GM12873 (cell line): ENCODE results near the gene TEX10.

Experiments
- TF ChIP-seq, protein P1 (sequence below): IDR thresholded peaks from 2 replicates; pipeline ENCODE4 v1.5.1; 2012; ENCODE audit warnings: low read depth, mild to moderate bottlenecking, moderate library complexity, low read length, control low read depth; ENCODE audit not compliant: insufficient read depth; ENCODE audit errors: missing control alignments

The TEX10 gene

DNA sequence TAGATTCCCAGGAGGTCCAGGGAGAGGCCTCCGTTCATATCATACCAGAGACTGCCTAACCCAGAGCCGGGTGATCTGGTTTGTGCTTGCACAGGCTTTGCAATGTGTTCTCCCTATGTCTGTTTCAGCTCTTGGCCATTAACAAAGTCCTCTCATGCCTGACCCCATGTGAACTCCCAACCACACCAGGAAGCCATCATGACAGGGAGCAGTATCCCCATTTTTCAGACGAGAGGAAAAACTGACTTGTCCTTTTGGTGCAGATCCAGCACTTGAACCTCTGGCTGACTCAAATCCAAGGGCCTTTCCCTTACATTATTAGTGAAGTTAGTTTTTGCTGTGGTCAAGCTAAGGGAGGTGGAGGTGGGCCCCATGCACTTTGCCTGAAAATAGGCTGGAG, 58.4 kb downstream of the TEX10 start:
- TF ChIP-seq, protein P1, sequence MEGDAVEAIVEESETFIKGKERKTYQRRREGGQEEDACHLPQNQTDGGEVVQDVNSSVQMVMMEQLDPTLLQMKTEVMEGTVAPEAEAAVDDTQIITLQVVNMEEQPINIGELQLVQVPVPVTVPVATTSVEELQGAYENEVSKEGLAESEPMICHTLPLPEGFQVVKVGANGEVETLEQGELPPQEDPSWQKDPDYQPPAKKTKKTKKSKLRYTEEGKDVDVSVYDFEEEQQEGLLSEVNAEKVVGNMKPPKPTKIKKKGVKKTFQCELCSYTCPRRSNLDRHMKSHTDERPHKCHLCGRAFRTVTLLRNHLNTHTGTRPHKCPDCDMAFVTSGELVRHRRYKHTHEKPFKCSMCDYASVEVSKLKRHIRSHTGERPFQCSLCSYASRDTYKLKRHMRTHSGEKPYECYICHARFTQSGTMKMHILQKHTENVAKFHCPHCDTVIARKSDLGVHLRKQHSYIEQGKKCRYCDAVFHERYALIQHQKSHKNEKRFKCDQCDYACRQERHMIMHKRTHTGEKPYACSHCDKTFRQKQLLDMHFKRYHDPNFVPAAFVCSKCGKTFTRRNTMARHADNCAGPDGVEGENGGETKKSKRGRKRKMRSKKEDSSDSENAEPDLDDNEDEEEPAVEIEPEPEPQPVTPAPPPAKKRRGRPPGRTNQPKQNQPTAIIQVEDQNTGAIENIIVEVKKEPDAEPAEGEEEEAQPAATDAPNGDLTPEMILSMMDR: no peak

DNA sequence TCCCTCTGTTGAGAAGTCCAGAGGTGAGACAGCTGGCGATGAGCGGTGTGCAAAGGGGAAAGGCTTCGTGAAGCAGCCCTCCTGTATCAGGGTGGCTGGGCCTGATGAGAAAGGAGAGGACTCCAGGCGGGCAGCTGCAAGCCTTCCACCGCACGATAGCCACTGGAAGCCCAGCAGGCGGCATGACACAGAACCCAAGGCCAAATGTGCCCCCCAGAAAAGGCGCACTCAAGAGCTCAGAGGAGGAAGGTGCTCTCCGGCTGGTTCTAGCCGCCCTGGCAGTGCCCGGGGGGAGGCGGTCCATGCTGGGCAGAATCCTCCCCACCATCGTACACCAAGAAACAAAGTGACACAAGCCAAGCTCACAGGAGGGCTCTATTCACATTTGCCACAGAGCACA, 60.3 kb downstream of the TEX10 start:
- TF ChIP-seq, protein P1: no peak

- TF ChIP-seq, protein P1: no peak
These were observed 62.0 kb downstream of the TEX10 start for GRCh38 chr9:100290714-100291113.

DNA sequence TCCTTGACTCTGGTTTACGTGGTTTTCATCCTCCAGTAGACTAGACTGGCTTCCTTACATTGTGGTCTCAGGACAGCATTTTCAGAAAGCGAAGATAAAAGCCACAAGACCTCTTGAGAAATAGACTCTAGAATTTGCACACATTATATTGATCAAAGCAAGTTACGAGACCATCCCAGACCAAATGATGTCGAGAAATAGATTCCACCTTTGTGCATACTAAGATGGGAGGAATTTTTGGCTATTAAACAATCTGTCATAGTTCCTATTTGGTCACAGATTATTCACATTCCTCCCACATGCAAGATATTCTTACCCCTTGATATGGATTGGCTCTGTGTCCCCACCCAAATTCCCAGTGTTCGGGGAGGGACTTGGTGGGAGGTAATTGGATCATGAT, 65.6 kb downstream of the TEX10 start:
- TF ChIP-seq, protein P1: no peak

DNA sequence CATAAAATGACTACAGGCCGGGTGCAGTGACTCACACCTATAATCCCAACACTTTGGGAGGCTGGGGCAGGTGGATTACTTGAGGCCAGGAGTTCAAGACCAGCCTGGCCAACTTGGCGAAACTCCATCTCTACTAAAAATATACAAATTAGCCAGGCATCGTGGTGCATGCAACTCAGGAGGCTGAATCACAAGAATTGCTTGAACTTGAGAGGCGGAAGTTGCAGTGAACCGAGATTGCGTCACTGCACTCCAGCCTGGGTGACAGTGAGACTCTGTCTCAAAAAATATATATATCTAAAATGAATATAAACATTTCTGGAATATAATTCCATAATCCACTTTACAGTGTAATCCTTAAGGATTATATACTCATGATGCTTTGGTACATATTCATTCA, 66.5 kb downstream of the TEX10 start:
- TF ChIP-seq, protein P1: no peak

GRCh38 chr9:100285601-100286000, 67.1 kb downstream of the TEX10 start:
- TF ChIP-seq, protein P1: no peak

GRCh38 chr9:100285080-100285479, 67.7 kb downstream of the TEX10 start:
- TF ChIP-seq, protein P1: no peak
